AG09309 (cell line): ENCODE results near the gene DDR1.

Source experiments
- DNase-seq: peaks from one replicate; pipeline ENCODE4 v3.0.0-alpha.2; 2010; ENCODE audit warnings: low read depth
- H3K4me3 ChIP-seq: 2 replicates; pipeline ENCODE4 v1.5.1; 2011; ENCODE audit warnings: mild to moderate bottlenecking, low read depth, low read length, moderate library complexity; ENCODE audit not compliant: control insufficient read depth
- CTCF ChIP-seq: IDR thresholded peaks from 2 replicates; pipeline ENCODE4 v1.5.1; 2011; ENCODE audit warnings: mild to moderate bottlenecking, low read depth, low read length, inconsistent platforms; ENCODE audit not compliant: insufficient read depth, control insufficient read depth; ENCODE audit errors: missing control alignments

Gene DDR1

GRCh38 chr6:30894935-30895334 is 10.6 kb downstream of the DDR1 start:
- H3K4me3 ChIP-seq = no peak overlapping the region
- no peak for DNase-seq
- TF ChIP-seq CTCF = no peak

GRCh38 chr6:30895343-30895742 is 11.0 kb downstream of the DDR1 start:
- no peak for TF ChIP-seq CTCF
- no peak overlapping the region for H3K4me3 ChIP-seq
- no peak for DNase-seq

GRCh38 chr6:30896541-30896940 is 12.2 kb downstream of the DDR1 start:
- no peak for TF ChIP-seq CTCF
- DNase-seq = no peak
- no peak overlapping the region for H3K4me3 ChIP-seq

GRCh38 chr6:30897882-30898281 is 13.6 kb downstream of the DDR1 start:
- no peak for DNase-seq
- no peak overlapping the region for H3K4me3 ChIP-seq
- TF ChIP-seq CTCF = no peak

GRCh38 chr6:30898750-30899360 is 14.5 kb downstream of the DDR1 start:
- no peak for DNase-seq
- no peak overlapping the region for H3K4me3 ChIP-seq
- no peak for TF ChIP-seq CTCF

- TF ChIP-seq CTCF = no peak
- no peak overlapping the region for H3K4me3 ChIP-seq
- DNase-seq = no peak
These were observed 16.6 kb downstream of the DDR1 start for GRCh38 chr6:30900863-30901417.
